Kidney epithelial cell (primary cell): ENCODE measurements around the gene SUMO1. TPM values are rescaled to one million over a fixed set of nuclear protein-coding genes. Genes with fewer than 3 reads are reported as not detected.
A peak's percentile ranks its signal among the peaks of the same experiment; 100 is the strongest.

Source experiments
- DNase-seq: peaks from one replicate; pipeline ENCODE4 v3.0.0-alpha.2; 2010; ENCODE audit warnings: low read depth
- H3K27me3 ChIP-seq: 2 replicates; pipeline ENCODE4 v1.6.0; 2011; ENCODE audit warnings: low read length; ENCODE audit not compliant: control insufficient read depth, insufficient read depth
- H3K36me3 ChIP-seq: 2 replicates; pipeline ENCODE4 v1.5.1; 2011; ENCODE audit warnings: low read length; ENCODE audit not compliant: control insufficient read depth, insufficient read depth
- H3K4me3 ChIP-seq: 2 replicates; pipeline ENCODE4 v1.5.1; 2011; ENCODE audit warnings: low read depth, mild to moderate bottlenecking, control low read depth, low read length
- total RNA-seq: library from RNA; depleted of rRNA; stranded (reverse); fragments of >200 nt; gene quantifications from 2 replicates; pipeline ENCODE4 v1.2.3, GENCODE V29; 2015
- TF ChIP-seq, protein P1 (sequence below): IDR thresholded peaks from 2 replicates; pipeline ENCODE4 v1.5.1; 2011; ENCODE audit warnings: mild to moderate bottlenecking, moderate library complexity, low read length, control low read depth, inconsistent platforms; ENCODE audit not compliant: insufficient read depth, poor library complexity, severe bottlenecking

SUMO1 gene
- total RNA-seq, 1 donor from 2014 or later = 89.9 TPM

DNA sequence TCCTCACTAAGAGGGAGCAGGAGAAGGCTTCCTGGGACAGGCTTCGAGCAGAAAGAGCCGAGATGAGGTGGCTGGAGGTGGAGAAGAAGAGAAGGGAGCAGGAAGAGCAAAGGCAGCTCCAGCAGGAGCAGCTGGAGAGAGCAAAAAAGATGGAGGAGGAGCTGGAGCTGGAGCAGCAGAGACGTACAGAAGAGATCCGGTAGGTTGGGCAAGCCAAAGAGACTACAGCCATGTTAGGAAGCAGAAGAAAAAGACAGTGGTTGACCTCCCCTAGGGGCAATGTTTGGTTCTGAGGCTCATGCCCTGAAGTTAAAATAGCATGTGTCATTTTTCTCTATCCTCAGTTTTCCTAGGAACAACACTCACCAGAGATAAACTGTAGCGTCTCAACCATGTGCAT lies 45.1 kb downstream of the SUMO1 start:
- TF ChIP-seq, protein P1, sequence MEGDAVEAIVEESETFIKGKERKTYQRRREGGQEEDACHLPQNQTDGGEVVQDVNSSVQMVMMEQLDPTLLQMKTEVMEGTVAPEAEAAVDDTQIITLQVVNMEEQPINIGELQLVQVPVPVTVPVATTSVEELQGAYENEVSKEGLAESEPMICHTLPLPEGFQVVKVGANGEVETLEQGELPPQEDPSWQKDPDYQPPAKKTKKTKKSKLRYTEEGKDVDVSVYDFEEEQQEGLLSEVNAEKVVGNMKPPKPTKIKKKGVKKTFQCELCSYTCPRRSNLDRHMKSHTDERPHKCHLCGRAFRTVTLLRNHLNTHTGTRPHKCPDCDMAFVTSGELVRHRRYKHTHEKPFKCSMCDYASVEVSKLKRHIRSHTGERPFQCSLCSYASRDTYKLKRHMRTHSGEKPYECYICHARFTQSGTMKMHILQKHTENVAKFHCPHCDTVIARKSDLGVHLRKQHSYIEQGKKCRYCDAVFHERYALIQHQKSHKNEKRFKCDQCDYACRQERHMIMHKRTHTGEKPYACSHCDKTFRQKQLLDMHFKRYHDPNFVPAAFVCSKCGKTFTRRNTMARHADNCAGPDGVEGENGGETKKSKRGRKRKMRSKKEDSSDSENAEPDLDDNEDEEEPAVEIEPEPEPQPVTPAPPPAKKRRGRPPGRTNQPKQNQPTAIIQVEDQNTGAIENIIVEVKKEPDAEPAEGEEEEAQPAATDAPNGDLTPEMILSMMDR = no peak
- Histone ChIP-seq H3K36me3 (no peaks in the 10 kb centered on the region), H3K4me3 (no peak overlapping the region), H3K27me3 (no peaks in the 10 kb centered on the region)
- DNase-seq = no peak

DNA sequence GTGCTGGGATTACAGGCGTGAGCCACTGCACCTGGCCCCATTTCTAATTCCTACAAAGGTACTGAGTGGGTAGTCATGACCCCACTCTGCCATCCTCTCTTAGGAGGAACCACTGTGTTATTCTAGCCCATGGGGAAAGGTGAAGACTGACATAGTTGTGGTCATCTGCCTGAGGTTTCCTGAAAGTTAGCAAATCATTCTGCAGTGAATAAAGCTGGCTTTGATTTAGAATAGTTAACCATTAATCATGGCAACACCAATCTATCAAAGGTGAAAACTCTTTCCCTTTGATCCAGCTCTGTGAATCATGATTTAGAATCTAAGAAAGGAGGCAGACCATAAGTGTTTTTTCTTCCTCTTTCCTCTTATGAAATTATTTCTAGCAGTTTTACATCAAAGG lies 50.8 kb downstream of the SUMO1 start:
- peak; percentile 90 for DNase-seq
- Histone ChIP-seq H3K36me3 (no peaks in the 10 kb centered on the region), H3K4me3 (no peak overlapping the region), H3K27me3 (no peaks in the 10 kb centered on the region)
- TF ChIP-seq, protein P1 = no peak

DNA sequence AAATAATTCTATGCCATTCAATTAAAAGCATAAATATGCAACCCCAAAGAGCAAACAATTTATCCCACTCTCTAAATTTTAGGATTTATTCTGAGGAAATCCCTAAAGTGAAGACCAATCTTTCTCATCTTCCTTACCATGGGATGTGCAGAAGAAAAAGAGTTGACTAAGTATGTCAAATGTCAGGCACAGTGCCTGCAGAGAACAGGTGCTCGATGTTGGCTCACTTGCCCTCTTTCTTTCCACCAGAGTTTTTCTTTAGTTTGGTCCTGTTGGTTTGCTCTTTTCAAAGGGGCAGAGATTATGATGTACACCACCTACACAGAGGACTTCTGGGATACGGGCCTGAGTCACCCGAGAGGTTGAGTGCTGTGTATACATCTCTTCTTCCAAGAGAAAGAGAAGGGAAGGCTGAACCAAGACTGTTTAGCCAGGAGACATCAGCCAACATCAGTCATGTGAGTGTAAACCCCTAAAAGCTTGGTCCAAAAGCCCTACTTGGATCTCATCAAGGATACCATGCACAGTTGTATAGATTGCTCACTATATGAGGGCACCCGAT lies 51.7 kb downstream of the SUMO1 start:
- Histone ChIP-seq H3K36me3 (no peaks in the 10 kb centered on the region), H3K4me3 (no peak overlapping the region), H3K27me3 (no peaks in the 10 kb centered on the region)
- DNase-seq = no peak
- TF ChIP-seq, protein P1 = no peak

DNA sequence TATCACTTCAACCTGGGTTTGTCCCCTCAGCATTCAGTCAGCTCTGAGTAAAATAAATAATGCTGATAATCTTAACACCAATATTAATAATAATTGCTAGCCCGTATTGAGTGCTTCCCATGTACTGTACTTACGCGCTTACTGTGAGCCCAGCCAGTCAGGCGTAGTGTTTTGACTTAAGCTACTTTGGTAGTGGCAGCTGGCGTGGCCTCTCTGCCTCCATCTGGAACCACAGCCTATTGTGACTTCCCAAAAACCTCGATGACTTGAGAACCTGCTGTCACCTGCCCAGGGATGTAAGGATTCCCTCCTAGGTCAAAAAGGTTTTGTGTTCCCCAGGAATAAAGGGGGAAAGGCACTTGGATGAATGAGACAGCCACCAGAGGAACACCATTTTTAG lies 53.2 kb downstream of the SUMO1 start:
- Histone ChIP-seq H3K36me3 (no peaks in the 10 kb centered on the region), H3K27me3 (no peaks in the 10 kb centered on the region), H3K4me3 (no peak overlapping the region)
- DNase-seq = no peak
- TF ChIP-seq, protein P1 = no peak

DNA sequence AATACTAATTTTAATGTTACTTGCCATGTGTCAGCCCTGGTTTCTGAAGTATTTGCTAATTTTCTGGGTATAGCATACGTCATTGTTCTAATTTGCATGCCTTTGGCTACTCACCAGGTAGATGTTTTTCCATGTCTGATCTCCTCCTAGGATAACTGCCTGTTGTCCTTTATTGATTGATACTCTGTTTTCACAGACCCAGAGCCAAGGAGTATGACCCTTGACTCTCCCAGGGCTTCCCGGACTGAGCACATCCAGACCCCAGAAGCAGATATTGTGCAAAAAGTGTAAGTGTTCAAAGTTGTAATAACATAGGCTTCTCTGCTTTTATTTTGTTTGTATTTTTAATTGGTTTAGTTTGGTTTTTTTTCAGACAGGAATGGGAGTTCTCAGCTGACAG lies 53.8 kb downstream of the SUMO1 start:
- Histone ChIP-seq H3K36me3 (no peaks in the 10 kb centered on the region), H3K4me3 (no peak overlapping the region), H3K27me3 (no peaks in the 10 kb centered on the region)
- DNase-seq = no peak
- TF ChIP-seq, protein P1 = no peak

DNA sequence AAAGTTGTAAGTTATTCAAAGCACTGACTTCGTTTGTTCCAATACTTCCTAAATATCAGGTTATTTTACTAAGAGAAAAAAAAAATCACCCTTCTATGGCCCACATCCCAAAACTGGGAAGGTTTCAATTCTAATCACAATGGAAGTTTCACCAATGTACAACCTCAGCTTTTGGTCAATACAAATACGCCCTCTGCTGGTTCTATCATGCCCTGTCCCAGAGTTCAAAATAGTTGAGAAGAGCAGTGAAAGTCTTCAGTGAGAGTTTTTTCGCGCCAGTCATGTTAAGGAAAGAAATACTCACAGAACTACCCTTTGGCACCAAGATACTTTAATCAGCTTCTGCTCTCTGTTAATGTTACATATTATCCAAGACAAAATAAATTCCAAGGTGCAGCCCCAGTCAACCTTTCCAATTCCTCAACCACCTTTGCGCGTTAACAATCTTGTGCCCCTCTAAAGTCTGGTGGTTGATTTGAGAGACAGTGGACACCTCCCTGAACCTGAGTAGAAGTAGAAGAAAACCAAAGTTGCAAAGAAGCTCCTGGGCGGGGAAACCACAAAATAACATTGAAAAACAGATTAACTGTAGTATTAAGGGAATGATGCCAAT lies 59.9 kb downstream of the SUMO1 start:
- H3K36me3 ChIP-seq = no peaks in the 10 kb centered on the region
- no peak overlapping the region for H3K4me3 ChIP-seq
- no peaks in the 10 kb centered on the region for H3K27me3 ChIP-seq
- DNase-seq = no peak
- TF ChIP-seq, protein P1 = peak; percentile 80
